ACC112 (cell line): ENCODE measurements around the gene PCBP3.

ENCODE experiments used
- H2AFZ ChIP-seq: fragments of 200-600 bp; sonication (generic); one replicate; pipeline ENCODE4 v1.6.0; 2017; ENCODE audit warnings: antibody characterized with exemption, low read length; ENCODE audit not compliant: unreplicated experiment
- H3K27ac ChIP-seq: fragments of 200-600 bp; sonication (generic); 2 replicates; pipeline ENCODE4 v1.5.1; 2014; ENCODE audit warnings: low read depth, mild to moderate bottlenecking, antibody characterized with exemption, low read length, moderate library complexity
- H3K27me3 ChIP-seq: fragments of 200-600 bp; sonication (generic); 2 replicates; pipeline ENCODE4 v1.6.1; 2014; ENCODE audit warnings: mild to moderate bottlenecking, antibody characterized with exemption, low read length, moderate library complexity, mixed read lengths; ENCODE audit not compliant: insufficient read depth
- H3K36me3 ChIP-seq: fragments of 200-600 bp; sonication (generic); 2 replicates; pipeline ENCODE4 v1.6.1; 2016; ENCODE audit warnings: mild to moderate bottlenecking, antibody characterized with exemption, low read length, moderate library complexity, mixed read lengths; ENCODE audit not compliant: insufficient read depth
- H3K4me1 ChIP-seq: fragments of 200-600 bp; sonication (generic); one replicate; pipeline ENCODE4 v1.6.1; 2016; ENCODE audit warnings: low read length, mixed read lengths; ENCODE audit not compliant: insufficient read depth, unreplicated experiment, control insufficient read depth
- H3K4me3 ChIP-seq: fragments of 200-600 bp; sonication (generic); 2 replicates; pipeline ENCODE4 v1.5.1; 2014; ENCODE audit warnings: mild to moderate bottlenecking, low read depth, low read length
- H3K79me2 ChIP-seq: fragments of 200-600 bp; sonication (generic); one replicate; pipeline ENCODE4 v1.6.0; 2016; ENCODE audit warnings: low read length; ENCODE audit not compliant: control insufficient read depth, unreplicated experiment, insufficient read depth

The PCBP3 gene

DNA sequence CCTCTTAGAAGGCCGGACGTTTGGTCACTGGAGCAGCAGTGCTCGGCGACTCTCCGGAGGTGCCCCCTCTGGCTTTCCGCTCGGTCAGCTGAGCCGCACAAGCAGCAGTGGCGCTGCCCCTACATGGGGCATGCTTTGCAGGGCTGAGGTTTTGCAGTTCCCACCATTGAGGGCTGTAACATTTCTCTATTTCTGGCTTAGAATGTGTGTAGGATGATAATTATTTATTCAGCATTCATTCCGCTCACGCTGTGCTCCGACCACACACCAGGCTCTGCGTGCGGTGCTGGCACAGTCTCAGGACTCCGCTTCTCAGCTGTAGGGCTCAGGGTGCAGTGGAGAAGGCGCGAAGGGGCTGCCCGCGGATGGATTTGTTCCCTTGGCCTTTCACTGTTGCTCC lies 119.5 kb downstream of the PCBP3 start:
- Histone ChIP-seq H3K36me3 (peaks cover 9% of the 10 kb centered on the region; the same call in 1 of the 2 replicates), H3K79me2 (no peaks in the 10 kb centered on the region), H3K27me3 (no peaks in the 10 kb centered on the region), H3K27ac (no peak overlapping the region), H3K4me1 (peaks cover under 1% of the 10 kb centered on the region), H3K4me3 (no peak overlapping the region), H2AFZ (no peak overlapping the region)

DNA sequence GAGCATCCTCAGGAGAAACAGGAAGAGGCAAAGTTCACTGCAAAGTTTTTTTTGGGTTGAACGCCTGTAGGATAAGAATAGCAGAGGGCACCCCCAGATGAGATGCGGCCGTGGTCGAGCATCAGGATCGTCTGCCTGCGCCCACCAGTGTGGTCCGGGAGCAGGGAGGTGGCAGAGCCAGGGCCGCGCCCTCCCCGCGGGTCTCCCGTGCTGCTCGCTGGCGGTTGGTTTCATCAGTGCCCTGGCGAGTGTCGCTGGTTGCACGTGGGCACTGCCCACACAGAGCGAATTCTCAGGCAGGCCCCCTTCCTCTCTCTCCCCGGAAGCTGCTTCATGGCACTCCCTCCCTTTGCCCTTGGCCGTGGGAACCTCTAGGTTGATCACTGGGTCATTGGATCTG lies 120.0 kb downstream of the PCBP3 start:
- H3K79me2 ChIP-seq: no peaks in the 10 kb centered on the region
- peaks cover 4% of the 10 kb centered on the region for H3K4me1 ChIP-seq
- H3K4me3 ChIP-seq: no peak overlapping the region
- H2AFZ ChIP-seq: no peak overlapping the region
- H3K36me3 ChIP-seq: peaks cover 9% of the 10 kb centered on the region; the same call in 1 of the 2 replicates
- H3K27ac ChIP-seq: no peak overlapping the region
- no peaks in the 10 kb centered on the region for H3K27me3 ChIP-seq

DNA sequence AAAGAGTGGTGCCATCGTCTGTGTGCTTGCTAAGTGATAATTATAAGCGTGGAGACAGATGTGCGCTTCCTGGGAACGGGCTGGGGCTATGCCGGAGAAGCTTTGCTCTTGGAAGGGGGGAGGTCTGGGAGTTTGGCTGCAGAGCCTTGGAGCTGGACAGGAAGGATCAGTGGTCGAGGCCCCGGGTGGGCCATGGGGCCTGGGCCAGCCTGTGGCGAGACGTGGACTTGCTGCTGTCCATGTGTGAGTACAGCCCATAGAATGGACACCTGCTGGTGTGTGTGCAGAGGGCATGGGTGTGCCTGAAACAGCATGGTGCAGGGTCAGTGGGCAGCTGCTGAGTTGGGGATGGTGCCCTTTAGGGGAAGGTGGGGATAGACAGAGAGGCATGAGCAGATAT lies 121.3 kb downstream of the PCBP3 start:
- no peak overlapping the region for H3K4me3 ChIP-seq
- H3K4me1 ChIP-seq: peaks cover 4% of the 10 kb centered on the region
- H2AFZ ChIP-seq: no peak overlapping the region
- peaks cover 5% of the 10 kb centered on the region; the same call in 1 of the 2 replicates for H3K36me3 ChIP-seq
- H3K27me3 ChIP-seq: no peaks in the 10 kb centered on the region
- H3K79me2 ChIP-seq: no peaks in the 10 kb centered on the region
- H3K27ac ChIP-seq: no peak overlapping the region

DNA sequence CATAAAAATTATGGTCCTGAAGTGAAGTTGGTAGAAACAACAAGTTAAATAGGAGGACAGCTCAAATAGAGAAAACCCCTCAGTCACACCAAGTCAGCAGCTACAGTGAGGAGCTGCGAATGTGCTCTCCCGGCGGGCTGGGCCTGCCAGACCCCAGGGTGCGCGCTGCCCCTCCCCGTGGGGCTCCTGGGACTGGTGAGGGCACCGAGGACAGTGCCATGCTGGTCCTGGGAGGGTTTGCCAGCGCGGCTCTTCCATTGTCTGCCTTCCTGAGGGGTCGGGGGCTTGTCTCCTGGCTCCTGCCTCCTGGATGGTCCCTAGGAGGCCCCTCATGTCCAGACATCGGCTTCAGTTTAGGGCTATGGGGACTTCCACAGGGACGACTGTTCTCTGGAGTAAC lies 121.8 kb downstream of the PCBP3 start:
- no peaks in the 10 kb centered on the region for H3K27me3 ChIP-seq
- no peak overlapping the region for H3K27ac ChIP-seq
- peaks cover 4% of the 10 kb centered on the region for H3K4me1 ChIP-seq
- no peak overlapping the region for H2AFZ ChIP-seq
- H3K79me2 ChIP-seq: no peaks in the 10 kb centered on the region
- H3K4me3 ChIP-seq: no peak overlapping the region
- H3K36me3 ChIP-seq: no peaks in the 10 kb centered on the region; the same call in 1 of the 2 replicates

DNA sequence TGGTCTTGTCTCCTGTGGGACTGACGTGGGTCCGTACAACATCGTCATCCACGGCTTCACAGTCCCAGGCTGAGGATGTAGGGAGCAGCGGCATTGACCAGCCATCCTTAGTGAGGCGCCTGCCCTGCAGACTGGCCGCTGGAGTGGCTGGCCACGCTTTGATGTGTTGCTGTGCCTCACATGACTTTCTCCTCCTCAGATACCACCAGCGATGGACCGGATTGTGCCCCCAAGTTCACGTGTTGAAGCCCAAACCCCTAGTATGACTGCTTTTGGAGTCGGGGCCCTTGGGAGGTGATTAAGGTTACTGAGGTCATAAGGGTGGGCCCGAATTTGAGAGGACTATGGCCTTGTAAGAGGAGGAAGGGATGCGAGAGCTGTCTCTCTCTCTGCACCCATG lies 122.5 kb downstream of the PCBP3 start:
- Histone ChIP-seq H3K79me2 (no peaks in the 10 kb centered on the region), H3K4me1 (peaks cover 4% of the 10 kb centered on the region), H3K4me3 (no peak overlapping the region), H2AFZ (no peak overlapping the region), H3K27ac (no peak overlapping the region), H3K36me3 (no peaks in the 10 kb centered on the region), H3K27me3 (no peaks in the 10 kb centered on the region)

DNA sequence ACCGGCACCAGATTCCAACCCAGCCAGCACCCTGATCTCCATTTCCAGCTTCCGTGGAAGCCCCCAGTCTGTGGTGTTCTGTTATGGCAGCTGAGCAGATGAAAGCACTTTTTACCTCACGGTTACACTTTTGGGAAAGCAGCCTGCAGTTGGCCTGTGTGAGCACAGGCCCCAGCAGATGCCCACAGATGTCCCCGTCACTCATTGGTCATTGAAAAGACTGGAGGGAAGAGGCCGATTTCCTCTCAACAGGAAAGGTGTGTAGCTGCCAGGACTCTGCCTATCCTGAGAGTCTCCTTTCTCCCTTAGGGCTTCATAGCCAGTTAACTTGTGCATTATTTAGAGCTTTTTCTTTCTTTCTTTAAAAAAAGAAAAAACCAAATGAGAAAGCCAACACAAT lies 123.0 kb downstream of the PCBP3 start:
- Histone ChIP-seq H3K4me3 (no peak overlapping the region), H3K36me3 (no peaks in the 10 kb centered on the region), H3K27me3 (no peaks in the 10 kb centered on the region), H2AFZ (no peak overlapping the region), H3K27ac (no peak overlapping the region), H3K4me1 (peaks cover 4% of the 10 kb centered on the region), H3K79me2 (no peaks in the 10 kb centered on the region)

DNA sequence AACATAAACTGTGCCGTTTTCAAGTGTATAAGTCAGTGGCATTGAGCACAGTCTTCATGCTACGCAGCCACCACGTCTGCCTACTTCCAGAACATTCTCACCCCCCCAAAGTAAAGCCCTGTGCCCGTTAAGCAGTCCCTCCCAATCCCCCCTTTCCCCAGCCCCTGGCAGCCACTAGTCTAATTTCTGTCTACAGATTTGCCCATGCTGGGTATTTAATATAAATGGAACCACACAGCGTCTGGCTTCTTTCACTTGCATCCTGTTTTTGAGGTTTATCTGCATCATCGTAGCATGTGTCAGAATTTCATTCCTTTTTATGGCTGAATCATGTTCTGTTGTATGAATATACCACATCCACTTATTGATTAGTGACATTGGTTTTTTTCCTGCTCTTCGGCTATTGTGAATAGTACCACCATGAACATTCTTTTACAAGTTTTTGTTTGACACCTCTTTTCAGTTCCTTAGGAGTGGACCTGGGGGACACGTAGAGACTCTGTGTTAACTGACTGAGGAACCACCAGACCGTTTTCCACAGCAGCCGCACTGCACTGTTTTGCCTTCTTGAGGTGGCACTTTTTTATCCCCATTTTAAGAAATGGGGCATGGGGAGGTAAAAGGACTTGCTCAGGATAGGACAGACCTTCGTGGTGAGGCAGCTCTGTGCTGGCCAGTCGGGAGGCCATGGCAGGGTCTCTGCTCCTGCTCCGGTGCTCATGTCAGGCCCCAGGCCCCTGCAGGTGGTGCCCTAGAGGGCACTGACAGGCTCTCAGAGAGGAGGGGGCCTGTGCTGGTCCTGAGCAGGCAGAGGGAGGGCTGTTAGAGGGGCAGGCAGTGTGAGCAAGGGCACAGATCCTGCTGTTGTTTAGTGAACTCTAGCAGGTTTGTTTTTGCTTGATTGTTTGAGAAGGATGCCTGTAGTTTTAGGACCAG lies 123.8 kb downstream of the PCBP3 start:
- Histone ChIP-seq H3K36me3 (no peaks in the 10 kb centered on the region), H3K4me1 (peaks cover 4% of the 10 kb centered on the region), H2AFZ (no peak overlapping the region), H3K4me3 (no peak overlapping the region), H3K79me2 (no peaks in the 10 kb centered on the region), H3K27me3 (no peaks in the 10 kb centered on the region), H3K27ac (no peak overlapping the region)

DNA sequence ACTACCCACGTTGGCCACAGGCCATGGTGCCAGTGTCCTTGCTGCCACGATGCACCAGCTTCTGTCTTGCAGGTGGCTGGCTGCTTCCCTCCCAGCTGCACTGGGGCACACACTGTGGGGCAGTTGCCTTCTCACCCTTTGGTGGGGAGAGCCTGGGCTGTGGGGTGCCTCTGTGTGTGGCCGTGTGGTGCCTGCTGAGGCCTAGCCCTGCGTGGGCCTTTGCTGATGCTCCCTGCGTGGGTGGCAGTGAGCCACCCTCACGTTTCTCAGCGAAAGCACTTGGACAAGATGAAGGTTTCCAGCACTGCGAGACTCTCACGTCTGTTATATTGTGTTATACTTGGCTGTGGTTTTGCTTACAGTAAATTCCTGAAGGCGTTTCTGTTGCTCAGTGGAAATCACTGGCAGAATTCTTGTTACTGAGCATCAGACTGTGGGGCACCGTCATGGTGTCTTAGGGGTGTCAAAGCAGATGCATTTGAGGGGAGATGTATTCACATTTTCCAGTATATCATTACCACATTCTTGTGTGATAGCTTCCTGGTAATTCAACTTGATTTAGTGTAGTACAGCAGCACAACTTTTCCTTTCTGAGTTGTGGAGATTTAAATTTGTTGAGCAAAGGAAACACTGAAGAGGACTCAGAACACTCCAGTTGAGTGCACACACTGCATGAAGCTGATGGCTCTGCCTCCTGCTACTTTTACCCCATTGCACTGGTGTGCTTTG lies 124.7 kb downstream of the PCBP3 start:
- Histone ChIP-seq H3K79me2 (no peaks in the 10 kb centered on the region), H3K4me1 (peaks cover 4% of the 10 kb centered on the region), H2AFZ (no peak overlapping the region), H3K27ac (no peak overlapping the region), H3K36me3 (no peaks in the 10 kb centered on the region), H3K27me3 (no peaks in the 10 kb centered on the region), H3K4me3 (no peak overlapping the region)

DNA sequence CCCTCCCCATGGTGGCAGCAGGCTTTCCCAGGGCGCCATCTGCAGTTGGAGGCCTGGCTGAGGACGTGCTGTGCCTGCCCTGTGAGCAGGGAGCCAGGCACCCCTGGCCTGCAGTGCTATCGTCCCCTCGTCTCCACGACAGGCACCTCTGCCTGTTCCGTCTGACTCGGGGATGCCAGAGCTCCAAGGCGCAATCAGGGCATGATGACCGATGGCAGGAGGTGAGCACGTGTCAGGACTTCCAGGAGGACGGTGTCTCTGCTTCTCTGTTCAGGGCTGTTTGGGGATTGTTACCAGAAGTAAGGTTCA lies 125.2 kb downstream of the PCBP3 start:
- H3K36me3 ChIP-seq: no peaks in the 10 kb centered on the region
- H2AFZ ChIP-seq: no peak overlapping the region
- H3K4me3 ChIP-seq: no peak overlapping the region
- no peaks in the 10 kb centered on the region for H3K79me2 ChIP-seq
- peaks cover 4% of the 10 kb centered on the region for H3K4me1 ChIP-seq
- H3K27ac ChIP-seq: no peak overlapping the region
- H3K27me3 ChIP-seq: no peaks in the 10 kb centered on the region

DNA sequence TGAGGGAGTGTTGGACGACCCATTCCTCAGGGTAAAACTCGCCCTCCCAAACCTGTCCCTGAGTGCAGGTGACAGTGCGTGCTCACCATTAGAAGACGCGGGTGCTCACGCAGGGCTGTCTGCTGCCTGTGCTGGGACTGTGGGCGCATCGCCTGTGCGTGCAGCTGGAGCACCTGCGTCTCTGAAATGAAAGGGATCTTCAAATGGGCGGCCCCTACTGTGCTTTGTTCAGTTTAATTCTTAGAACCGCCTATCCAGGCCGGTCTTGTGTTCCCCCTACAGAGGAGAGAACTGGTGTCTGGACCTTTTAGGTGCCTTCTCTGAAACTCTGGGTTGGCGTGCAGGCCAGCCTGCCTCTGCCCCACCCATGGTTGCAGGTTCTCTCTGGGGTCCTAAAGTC lies 125.8 kb downstream of the PCBP3 start:
- no peak overlapping the region for H3K4me3 ChIP-seq
- H3K27ac ChIP-seq: no peak overlapping the region

DNA sequence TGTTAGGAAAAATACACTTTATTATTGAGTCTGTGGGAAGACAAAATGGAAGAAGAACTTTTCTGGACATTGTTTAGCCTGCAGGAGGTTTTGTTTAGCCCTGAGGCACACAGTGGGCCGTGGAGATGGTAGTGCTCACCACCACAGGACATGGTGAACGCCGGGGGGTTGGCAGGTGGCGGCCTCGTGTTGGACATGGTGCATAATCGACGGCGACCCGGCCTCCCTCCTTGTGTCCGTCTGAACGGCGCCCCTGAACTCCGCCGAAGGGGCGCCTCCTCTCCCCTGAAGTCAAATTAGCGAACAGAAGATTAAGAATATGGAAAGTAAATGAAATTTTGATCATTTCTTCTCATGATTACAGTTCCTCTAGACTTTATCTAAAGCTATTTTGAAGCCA lies 126.4 kb downstream of the PCBP3 start:
- H3K27ac ChIP-seq: no peak overlapping the region
- H3K4me3 ChIP-seq: no peak overlapping the region
- no peak overlapping the region for H2AFZ ChIP-seq
- no peaks in the 10 kb centered on the region for H3K36me3 ChIP-seq
- no peaks in the 10 kb centered on the region for H3K27me3 ChIP-seq
- H3K4me1 ChIP-seq: peaks cover 4% of the 10 kb centered on the region
- no peaks in the 10 kb centered on the region for H3K79me2 ChIP-seq

More for the DNA sequence above, 125.8 kb downstream of the PCBP3 start:
- no peaks in the 10 kb centered on the region for H3K36me3 ChIP-seq
- peaks cover 4% of the 10 kb centered on the region for H3K4me1 ChIP-seq
- no peak overlapping the region for H2AFZ ChIP-seq
- H3K27me3 ChIP-seq: no peaks in the 10 kb centered on the region
- H3K79me2 ChIP-seq: no peaks in the 10 kb centered on the region
